GM18861 (cell line): ENCODE data around the gene ST6GALNAC4.

Source experiments
- ATAC-seq: cut with Tn5 transposase; IDR thresholded peaks from one replicate; pipeline ENCODE4 v1.9.1; 2021; ENCODE audit not compliant: unreplicated experiment

Gene ST6GALNAC4

GRCh38 chr9:127916720-127917581 lies at the start of gene ST6GALNAC4:
ST6GALNAC4 (minus strand) TSS chr9:127917041; CDS start chr9:127916419, 622 bp downstream.
- peak; percentile 47 for ATAC-seq

- ATAC-seq: no peak
Observed at GRCh38 chr9:127965953-127966352, 49.1 kb upstream of the ST6GALNAC4 start.

- no peak for ATAC-seq
Observed at GRCh38 chr9:127963359-127964064, 46.7 kb upstream of the ST6GALNAC4 start.

- no peak for ATAC-seq
Observed at GRCh38 chr9:127963041-127963358, 46.2 kb upstream of the ST6GALNAC4 start.

- no peak for ATAC-seq
Observed at GRCh38 chr9:127962278-127962677, 45.4 kb upstream of the ST6GALNAC4 start.

GRCh38 chr9:127961613-127962155 lies 44.8 kb upstream of the ST6GALNAC4 start:
- no peak for ATAC-seq

- no peak for ATAC-seq
Observed at GRCh38 chr9:127961155-127961490, 44.3 kb upstream of the ST6GALNAC4 start.

GRCh38 chr9:127960410-127961154 lies 43.7 kb upstream of the ST6GALNAC4 start:
- no peak for ATAC-seq

GRCh38 chr9:127959841-127960409 lies 43.1 kb upstream of the ST6GALNAC4 start:
- ATAC-seq: no peak

- no peak for ATAC-seq
Observed at GRCh38 chr9:127959398-127959797, 42.6 kb upstream of the ST6GALNAC4 start.

- no peak for ATAC-seq
Observed at GRCh38 chr9:127958728-127959127, 41.9 kb upstream of the ST6GALNAC4 start.

GRCh38 chr9:127955294-127956015 lies 38.6 kb upstream of the ST6GALNAC4 start:
- no peak for ATAC-seq

GRCh38 chr9:127954831-127955293 lies 38.0 kb upstream of the ST6GALNAC4 start:
- no peak for ATAC-seq

GRCh38 chr9:127953768-127954505 lies 37.1 kb upstream of the ST6GALNAC4 start:
- no peak for ATAC-seq

- ATAC-seq: no peak
Observed at GRCh38 chr9:127953154-127953553, 36.3 kb upstream of the ST6GALNAC4 start.

- no peak for ATAC-seq
Observed at GRCh38 chr9:127950513-127951289, 33.9 kb upstream of the ST6GALNAC4 start.

GRCh38 chr9:127949827-127950512 lies 33.1 kb upstream of the ST6GALNAC4 start:
- no peak for ATAC-seq
